ENCODE data around the gene NPAS3. TPM values are rescaled to one million over a fixed set of nuclear protein-coding genes. Genes with fewer than 3 reads are reported as not detected.

Gene NPAS3
- total RNA-seq, 3 donors from 2014 or later, result 0.96 to 4.0 (median 2.0) TPM

DNA sequence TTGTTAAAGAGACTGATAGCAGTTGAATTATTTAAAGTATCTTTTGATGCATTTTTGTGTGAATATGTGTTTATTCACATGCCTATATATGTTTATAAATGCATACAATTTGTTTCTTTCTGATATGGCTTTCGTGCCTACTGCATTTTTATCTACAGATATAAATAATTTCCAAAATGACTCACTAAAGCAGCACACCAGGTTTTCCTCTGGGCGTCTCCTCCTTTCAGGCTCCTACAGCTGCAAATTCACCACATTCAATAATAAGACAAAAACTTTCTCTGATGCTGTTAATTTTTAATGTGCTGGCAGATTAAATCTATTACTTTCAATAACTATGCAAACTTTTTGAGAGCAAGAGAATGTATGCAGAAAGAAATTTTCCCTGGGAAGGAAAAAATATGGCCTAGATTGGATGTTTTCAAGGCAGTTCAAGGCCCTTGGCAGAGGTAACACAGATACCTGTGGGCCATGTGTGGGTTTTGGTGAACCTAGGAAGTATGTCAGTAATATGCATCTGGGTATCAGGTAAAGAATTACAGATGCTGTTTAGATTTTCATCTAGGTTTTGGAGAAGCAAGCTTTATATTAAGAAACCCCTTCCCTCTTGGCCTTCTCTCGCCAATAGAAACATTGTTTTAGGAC is 630.4 kb downstream of the NPAS3 start:
- no peaks in the 10 kb centered on the region for H3K9me3 ChIP-seq
- H3K4me1 ChIP-seq, result no peaks in the 10 kb centered on the region
- H3K27ac ChIP-seq, result no peak overlapping the region
- H3K36me3 ChIP-seq, result no peaks in the 10 kb centered on the region
- no peaks in the 10 kb centered on the region for H3K27me3 ChIP-seq
- no peak for TF ChIP-seq POLR2A (IDR thresholded peaks at IDR 0.05)
- TF ChIP-seq, protein P1, sequence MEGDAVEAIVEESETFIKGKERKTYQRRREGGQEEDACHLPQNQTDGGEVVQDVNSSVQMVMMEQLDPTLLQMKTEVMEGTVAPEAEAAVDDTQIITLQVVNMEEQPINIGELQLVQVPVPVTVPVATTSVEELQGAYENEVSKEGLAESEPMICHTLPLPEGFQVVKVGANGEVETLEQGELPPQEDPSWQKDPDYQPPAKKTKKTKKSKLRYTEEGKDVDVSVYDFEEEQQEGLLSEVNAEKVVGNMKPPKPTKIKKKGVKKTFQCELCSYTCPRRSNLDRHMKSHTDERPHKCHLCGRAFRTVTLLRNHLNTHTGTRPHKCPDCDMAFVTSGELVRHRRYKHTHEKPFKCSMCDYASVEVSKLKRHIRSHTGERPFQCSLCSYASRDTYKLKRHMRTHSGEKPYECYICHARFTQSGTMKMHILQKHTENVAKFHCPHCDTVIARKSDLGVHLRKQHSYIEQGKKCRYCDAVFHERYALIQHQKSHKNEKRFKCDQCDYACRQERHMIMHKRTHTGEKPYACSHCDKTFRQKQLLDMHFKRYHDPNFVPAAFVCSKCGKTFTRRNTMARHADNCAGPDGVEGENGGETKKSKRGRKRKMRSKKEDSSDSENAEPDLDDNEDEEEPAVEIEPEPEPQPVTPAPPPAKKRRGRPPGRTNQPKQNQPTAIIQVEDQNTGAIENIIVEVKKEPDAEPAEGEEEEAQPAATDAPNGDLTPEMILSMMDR (IDR thresholded peaks at IDR 0.05), result no peak
- TF ChIP-seq POLR2AphosphoS5 (IDR thresholded peaks at IDR 0.05), result no peak
- no peak for DNase-seq (ENCODE audit: low spot score in 2 of 2)
- H3K4me3 ChIP-seq, result no peak overlapping the region
- intact Hi-C loops (cut with DNase I; ENCODE audit: low total_unique reads), result no loop called here

DNA sequence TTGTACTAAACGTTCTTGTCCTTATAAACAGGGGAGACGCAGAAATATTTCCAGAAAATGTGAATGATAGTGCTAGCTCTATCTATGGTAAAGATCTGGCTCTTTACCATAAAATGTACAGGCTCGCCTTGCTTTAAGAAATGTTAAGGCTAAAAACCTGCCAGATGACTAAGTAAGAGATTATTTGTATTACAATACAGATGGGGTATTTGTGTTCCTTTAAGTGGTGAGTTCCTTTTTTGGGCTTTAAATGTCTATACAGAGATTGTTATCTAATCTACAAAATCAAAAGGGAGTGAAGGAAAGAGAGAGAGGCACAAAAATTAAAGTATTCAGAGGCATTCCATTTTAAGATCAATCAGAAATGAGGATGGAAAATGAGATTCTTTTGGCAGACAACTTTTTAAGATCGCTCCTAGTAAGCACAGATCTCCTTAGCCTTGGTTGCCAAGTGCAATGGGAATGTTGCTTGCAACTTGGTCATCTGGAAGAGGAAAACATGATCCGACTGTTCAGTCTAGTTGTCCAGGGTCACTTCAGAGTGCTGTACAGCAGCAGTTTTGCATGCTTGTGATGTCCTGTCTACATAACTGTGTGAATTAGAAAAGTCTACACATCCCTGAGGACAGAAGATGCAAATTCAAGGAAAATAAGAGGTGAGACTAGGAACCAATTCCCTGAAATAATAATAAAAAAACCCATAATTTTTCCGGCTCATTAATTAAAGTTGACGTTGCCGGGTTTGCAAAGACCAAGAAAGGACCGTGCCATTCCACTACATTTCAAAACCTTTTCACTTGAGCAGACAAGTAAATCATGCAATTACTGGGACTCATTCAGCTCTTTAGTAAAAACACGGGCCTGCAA is 631.4 kb downstream of the NPAS3 start:
- intact Hi-C loops (cut with DNase I; ENCODE audit: low total_unique reads), result no loop called here
- no peaks in the 10 kb centered on the region for H3K4me1 ChIP-seq
- no peak overlapping the region for H3K4me3 ChIP-seq

DNA sequence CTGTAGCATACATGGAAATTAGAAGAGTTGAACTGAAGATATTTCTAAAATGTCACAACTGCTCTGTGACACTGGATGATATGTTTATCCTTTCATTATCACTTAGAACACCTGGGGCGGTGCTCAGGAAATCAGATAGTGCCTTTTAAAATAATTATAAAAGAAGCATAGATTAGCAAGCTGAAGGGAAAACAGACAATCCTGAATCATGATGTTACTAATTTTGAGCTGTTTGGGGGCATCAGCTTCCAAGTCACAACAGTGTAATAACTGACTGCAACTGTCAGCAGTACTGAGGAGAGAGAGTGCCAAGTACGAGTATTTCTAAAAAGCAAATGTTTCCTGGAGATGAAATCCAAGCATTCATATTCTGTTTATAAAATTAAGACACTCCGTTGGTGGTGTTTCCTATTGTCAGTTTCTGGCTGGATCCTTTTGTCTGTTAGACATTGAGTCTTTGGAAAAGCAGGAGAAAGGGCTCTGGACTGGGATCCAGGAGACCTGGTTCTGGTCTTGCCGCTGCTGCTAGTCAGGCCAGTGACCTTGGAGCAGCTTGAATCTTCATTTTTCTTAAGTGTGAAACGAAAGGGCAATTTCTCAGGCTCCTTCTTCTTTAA is 632.1 kb downstream of the NPAS3 start:
- intact Hi-C loops (cut with DNase I; ENCODE audit: low total_unique reads), result no loop called here
- DNase-seq (ENCODE audit: low spot score in 2 of 2), result no peak
- no peaks in the 10 kb centered on the region for H3K27me3 ChIP-seq

More for the DNA sequence above, 631.4 kb downstream of the NPAS3 start:
- DNase-seq (ENCODE audit: low spot score in 2 of 2), result no peak
- Histone ChIP-seq H3K9me3 (no peaks in the 10 kb centered on the region), H3K27ac (no peak overlapping the region), H3K36me3 (no peaks in the 10 kb centered on the region), H3K27me3 (no peaks in the 10 kb centered on the region)
- TF ChIP-seq POLR2AphosphoS5 (IDR thresholded peaks at IDR 0.05) (no peak), POLR2A (IDR thresholded peaks at IDR 0.05) (no peak)

DNA sequence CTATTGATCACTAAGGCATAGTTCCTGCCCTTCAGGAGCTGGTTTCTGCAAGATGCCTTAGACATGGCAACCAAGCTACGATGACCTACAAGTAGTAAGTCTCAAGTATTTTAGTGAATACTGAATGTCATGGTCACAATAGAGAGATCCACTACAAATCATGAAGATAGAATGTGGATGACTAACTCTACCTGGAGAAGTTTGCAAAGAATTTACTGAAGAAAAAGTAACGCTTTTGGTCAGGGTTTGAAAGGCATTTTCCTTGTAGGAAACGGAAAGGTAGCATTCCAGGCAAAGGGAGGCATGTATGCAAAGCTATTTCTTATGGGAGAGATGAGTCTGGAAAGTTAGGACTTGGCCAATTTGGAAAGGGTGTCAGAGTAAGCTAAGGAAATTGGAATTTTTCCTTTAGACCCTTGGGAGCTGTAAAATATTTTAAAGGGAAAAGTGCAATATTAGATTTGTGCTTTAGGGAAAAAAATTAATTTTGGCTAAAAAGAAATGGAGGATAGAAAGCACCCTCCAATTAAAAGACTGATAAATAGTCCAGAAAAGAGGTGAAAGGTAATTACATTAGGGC is 634.7 kb downstream of the NPAS3 start:
- H3K36me3 ChIP-seq, result no peaks in the 10 kb centered on the region
- no peaks in the 10 kb centered on the region for H3K9me3 ChIP-seq
- TF ChIP-seq, protein P1 (IDR thresholded peaks at IDR 0.05), result no peak
- TF ChIP-seq POLR2A (IDR thresholded peaks at IDR 0.05) (no peak), POLR2AphosphoS5 (IDR thresholded peaks at IDR 0.05) (no peak)
- DNase-seq (ENCODE audit: low spot score in 2 of 2), result no peak
- no peaks in the 10 kb centered on the region for H3K4me1 ChIP-seq
- intact Hi-C loops (cut with DNase I; ENCODE audit: low total_unique reads), result no loop called here
- no peak overlapping the region for H3K4me3 ChIP-seq
- H3K27ac ChIP-seq, result no peak overlapping the region
- H3K27me3 ChIP-seq, result no peaks in the 10 kb centered on the region

More for the DNA sequence above, 632.1 kb downstream of the NPAS3 start:
- no peak overlapping the region for H3K27ac ChIP-seq
- TF ChIP-seq POLR2A (IDR thresholded peaks at IDR 0.05) (no peak), POLR2AphosphoS5 (IDR thresholded peaks at IDR 0.05) (no peak)
- TF ChIP-seq, protein P1 (IDR thresholded peaks at IDR 0.05), result no peak
- no peaks in the 10 kb centered on the region for H3K9me3 ChIP-seq
- H3K4me3 ChIP-seq, result no peak overlapping the region
- H3K4me1 ChIP-seq, result no peaks in the 10 kb centered on the region
- no peaks in the 10 kb centered on the region for H3K36me3 ChIP-seq

GRCh38 chr14:33576014-33576413 is 637.3 kb downstream of the NPAS3 start:
- no peaks in the 10 kb centered on the region for H3K27me3 ChIP-seq
- no peak overlapping the region for H3K27ac ChIP-seq
- H3K4me1 ChIP-seq, result no peaks in the 10 kb centered on the region
- intact Hi-C loops (cut with DNase I; ENCODE audit: low total_unique reads), result no loop called here
- TF ChIP-seq POLR2A (IDR thresholded peaks at IDR 0.05) (no peak), POLR2AphosphoS5 (IDR thresholded peaks at IDR 0.05) (no peak)
- TF ChIP-seq, protein P1 (IDR thresholded peaks at IDR 0.05), result no peak
- no peaks in the 10 kb centered on the region for H3K9me3 ChIP-seq
- DNase-seq (ENCODE audit: low spot score in 2 of 2), result no peak
- H3K4me3 ChIP-seq, result no peak overlapping the region
- no peaks in the 10 kb centered on the region for H3K36me3 ChIP-seq

All from breast epithelium (tissue), 4 donors.